H1 (cell line): ENCODE data around the gene NBEA. TPM values are rescaled to one million over a fixed set of nuclear protein-coding genes. Genes with fewer than 3 reads are reported as not detected.

Source experiments
- CTCF ChIA-PET: fragments of 300-600 bp; sonication (Branson Sonifier 250); formaldehyde crosslinking; loops from one replicate; lab custom pipeline; 2021; ENCODE audit not compliant: partially characterized antibody; lab: Charles Lee
- POLR2A ChIA-PET: fragments of 300-600 bp; sonication (Branson Sonifier 250); formaldehyde crosslinking; loops from one replicate; lab custom pipeline; 2021; ENCODE audit warnings: inconsistent platforms; ENCODE audit not compliant: partially characterized antibody; lab: Charles Lee
- DNase-seq, 2 experiments: peaks; one replicate each; pipeline versions ENCODE4 v3.0.0 to v3.0.0-alpha.2; 2010 to 2022; ENCODE audit warnings: low spot score in 2 of 2, low read depth in 1 of 2, mixed read lengths in 1 of 2
- FAIRE-seq: peaks from 2 replicates; lab custom pipeline; 2011; peaks lifted over from hg19 to GRCh38; lab: Jason Lieb, UNC
- H2AFZ ChIP-seq: 2 replicates; pipeline ENCODE4 v1.8.1; 2012; ENCODE audit warnings: low read length, inconsistent platforms
- H2AK5ac ChIP-seq: 2 replicates; pipeline ENCODE4 v1.6.1; 2013; ENCODE audit warnings: low read depth, low read length
- H2BK120ac ChIP-seq: replicated peaks from 2 replicates; pipeline ENCODE3; 2013; ENCODE audit warnings: low read depth, low read length, inconsistent platforms
- H2BK12ac ChIP-seq: 2 replicates; pipeline ENCODE4 v1.6.1; 2013; ENCODE audit warnings: low read depth, low read length
- H2BK15ac ChIP-seq: 2 replicates; pipeline ENCODE4 v1.6.1; 2013; ENCODE audit warnings: low read length
- H2BK20ac ChIP-seq: 2 replicates; pipeline ENCODE4 v1.6.1; 2013; ENCODE audit warnings: low read length
- H2BK5ac ChIP-seq: 2 replicates; pipeline ENCODE4 v1.6.1; 2013; ENCODE audit warnings: low read depth, low read length
- H3K14ac ChIP-seq: 2 replicates; pipeline ENCODE4 v1.6.1; 2013; ENCODE audit warnings: inconsistent platforms; ENCODE audit not compliant: insufficient read length
- H3K18ac ChIP-seq: 2 replicates; pipeline ENCODE4 v1.6.1; 2013; ENCODE audit warnings: low read length; ENCODE audit errors: extremely low read depth
- H3K23ac ChIP-seq: 2 replicates; pipeline ENCODE4 v1.6.1; 2013; ENCODE audit warnings: inconsistent platforms; ENCODE audit not compliant: insufficient read length
- H3K23me2 ChIP-seq: 2 replicates; pipeline ENCODE4 v1.6.1; 2013; ENCODE audit warnings: low read depth, low read length
- H3K27ac ChIP-seq: 2 replicates; pipeline ENCODE4 v1.6.1; 2011; ENCODE audit warnings: low read depth, low read length, inconsistent platforms
- H3K27me3 ChIP-seq, 4 experiments: replicated peaks in 1 of 4; 1 replicate in 1 of 4; 2 replicates in 3 of 4; pipeline versions ENCODE4 v1.6.1 to v1.8.1; 2011 to 2013; ENCODE audit warnings: low read length in 3 of 4, mild to moderate bottlenecking in 3 of 4, inconsistent platforms in 2 of 4, mixed read lengths in 2 of 4, moderate library complexity in 1 of 4; ENCODE audit not compliant: control insufficient read depth in 3 of 4, insufficient read depth in 3 of 4; ENCODE audit errors: extremely low read depth in 1 of 4
- H3K36me3 ChIP-seq, 4 experiments: 2 replicates each; pipeline versions ENCODE4 v1.6.1 to v1.8.1; 2011 to 2013; ENCODE audit warnings: mild to moderate bottlenecking in 4 of 4, low read length in 3 of 4, moderate library complexity in 2 of 4, control low read depth in 1 of 4, inconsistent platforms in 1 of 4; ENCODE audit not compliant: insufficient read depth in 4 of 4, control insufficient read depth in 2 of 4
- H3K4ac ChIP-seq: replicated peaks from 2 replicates; pipeline ENCODE3; 2013; ENCODE audit warnings: low read length, low read depth, mixed read lengths, inconsistent platforms; ENCODE audit not compliant: insufficient read length
- H3K4me1 ChIP-seq, 4 experiments: replicated peaks in 1 of 4; 1 replicate in 1 of 4; 2 replicates in 3 of 4; pipeline versions ENCODE4 v1.6.1 to v1.8.1; 2011 to 2013; ENCODE audit warnings: low read length in 3 of 4, inconsistent platforms in 2 of 4, mixed read lengths in 1 of 4; ENCODE audit not compliant: insufficient read depth in 4 of 4, control insufficient read depth in 3 of 4
- H3K4me2 ChIP-seq, 2 experiments: 2 replicates each; pipeline versions ENCODE4 v1.6.1 to v1.8.1; 2011 to 2013; ENCODE audit warnings: low read depth in 2 of 2, low read length in 2 of 2, control low read depth in 1 of 2, inconsistent platforms in 1 of 2, mild to moderate bottlenecking in 1 of 2; ENCODE audit not compliant: insufficient read depth in 1 of 2
- H3K4me3 ChIP-seq, 4 experiments: fragments of 200-600, 300-600 bp in 1 of 4; sonication (generic), shearing (Covaris generic), sonication (Bioruptor Twin) in 1 of 4; 2 replicates each; pipeline versions ENCODE4 v1.5.1 to v1.8.1; 2011 to 2016; ENCODE audit warnings: low read length in 4 of 4, low read depth in 3 of 4, control low read depth in 2 of 4, inconsistent platforms in 2 of 4, mild to moderate bottlenecking in 2 of 4, mixed read lengths in 1 of 4, moderate library complexity in 1 of 4; ENCODE audit not compliant: insufficient read depth in 2 of 4; ENCODE audit errors: extremely low read depth in 1 of 4
- H3K56ac ChIP-seq: replicated peaks from 2 replicates; pipeline ENCODE3; 2013; ENCODE audit warnings: low read depth, mild to moderate bottlenecking, mixed read lengths, low read length, inconsistent platforms; ENCODE audit not compliant: insufficient read length
- H3K79me1 ChIP-seq: 2 replicates; pipeline ENCODE4 v1.6.1; 2013; ENCODE audit warnings: low read depth, low read length, control low read depth
- H3K79me2 ChIP-seq, 2 experiments: 2 replicates each; pipeline versions ENCODE4 v1.6.1 to v1.8.1; 2012 to 2013; ENCODE audit warnings: low read length in 2 of 2, mild to moderate bottlenecking in 2 of 2, inconsistent platforms in 1 of 2; ENCODE audit not compliant: insufficient read depth in 2 of 2, control insufficient read depth in 1 of 2
- H3K9ac ChIP-seq, 4 experiments: replicated peaks in 1 of 4; 1 replicate in 1 of 4; 2 replicates in 3 of 4; pipeline versions ENCODE4 v1.6.1 to v1.8.1; 2011 to 2013; ENCODE audit warnings: low read depth in 3 of 4, low read length in 3 of 4, control low read depth in 2 of 4, mild to moderate bottlenecking in 2 of 4, moderate library complexity in 2 of 4, inconsistent platforms in 1 of 4; ENCODE audit errors: extremely low read depth in 1 of 4
- H3K9me3 ChIP-seq, 2 experiments: 2 replicates each; pipeline versions ENCODE4 v1.6.1 to v1.8.1; 2012 to 2013; ENCODE audit warnings: mild to moderate bottlenecking in 2 of 2, moderate library complexity in 2 of 2, control low read depth in 1 of 2, inconsistent platforms in 1 of 2, low read depth in 1 of 2, low read length in 1 of 2, mixed read lengths in 1 of 2; ENCODE audit not compliant: insufficient read depth in 2 of 2
- H4K20me1 ChIP-seq, 2 experiments: replicated peaks in 1 of 2; 2 replicates each; pipeline versions ENCODE3 to v1.8.1; 2011 to 2013; ENCODE audit warnings: inconsistent platforms in 2 of 2, low read length in 2 of 2, mild to moderate bottlenecking in 1 of 2; ENCODE audit not compliant: insufficient read depth in 2 of 2, control insufficient read depth in 1 of 2
- H4K5ac ChIP-seq: 2 replicates; pipeline ENCODE4 v1.6.1; 2013; ENCODE audit warnings: low read length, low read depth, mixed read lengths, inconsistent platforms; ENCODE audit not compliant: insufficient read length
- H4K8ac ChIP-seq: 2 replicates; pipeline ENCODE4 v1.8.0; 2013; ENCODE audit warnings: mild to moderate bottlenecking, moderate library complexity, low read length, inconsistent platforms; ENCODE audit not compliant: insufficient read depth; ENCODE audit errors: extremely low read depth
- H4K91ac ChIP-seq: replicated peaks from 2 replicates; pipeline ENCODE3; 2013; ENCODE audit warnings: low read length, mixed read lengths, inconsistent platforms; ENCODE audit not compliant: insufficient read length
- CHD2 ChIP-seq: IDR thresholded peaks from 2 replicates; pipeline ENCODE4 v1.6.1; 2012; ENCODE audit warnings: low read length, improper control_type of control experiment
- EP300 ChIP-seq, 2 experiments: IDR thresholded peaks; 1 replicate in 1 of 2; 2 replicates in 1 of 2; pipeline ENCODE4 v1.6.1; 2011 to 2012; ENCODE audit warnings: low read depth in 2 of 2, low read length in 2 of 2, mild to moderate bottlenecking in 2 of 2, borderline replicate concordance in 1 of 2, inconsistent platforms in 1 of 2, moderate library complexity in 1 of 2
- EZH2 ChIP-seq: fragments of 200-600 bp; sonication (generic); IDR thresholded peaks from 2 replicates; pipeline ENCODE4 v1.7.1; 2012; ENCODE audit warnings: low read depth, mild to moderate bottlenecking, moderate library complexity, low read length, inconsistent platforms; ENCODE audit not compliant: severe bottlenecking
- KDM5A ChIP-seq: fragments of 200-600 bp; IDR thresholded peaks from 2 replicates; pipeline ENCODE4 v1.7.1; 2012; ENCODE audit warnings: mild to moderate bottlenecking, low read length, inconsistent platforms, mixed read lengths
- RFX5 ChIP-seq: IDR thresholded peaks from 2 replicates; pipeline ENCODE4 v1.6.1; 2011; ENCODE audit warnings: low read depth, low read length, improper control_type of control experiment, borderline replicate concordance
- SRF ChIP-seq: IDR thresholded peaks from 2 replicates; pipeline ENCODE4 v1.6.1; 2011; ENCODE audit warnings: mild to moderate bottlenecking, low read depth, low read length, moderate library complexity
- ZNF274 ChIP-seq: IDR thresholded peaks from 2 replicates; pipeline ENCODE4 v1.7.0; 2012; ENCODE audit warnings: low read length, borderline replicate concordance; ENCODE audit errors: extremely low read depth
- WGBS, 2 experiments: shearing (Covaris generic) in 1 of 2; methylation state at CpG; one replicate each; pipeline versions ENCODE4 v1.1.6 to v1.1.7; 2013 to 2015; ENCODE audit warnings: low lambda C conversion rate in 2 of 2, mixed read lengths in 2 of 2, inconsistent platforms in 1 of 2, low coverage in 1 of 2, missing lambda C conversion rate in 1 of 2; ENCODE audit not compliant: insufficient replicate concordance in 2 of 2, insufficient coverage in 1 of 2, insufficient read length in 1 of 2; ENCODE audit errors: extremely low coverage in 1 of 2, missing lambda C conversion rate in 1 of 2; 5-methylcytosine and 5-hydroxymethylcytosine counted together
- polyA plus RNA-seq, 7 experiments: library from polyadenylated mRNA; depleted of rRNA in 3 of 7; stranded (reverse) in 5 of 7; unstranded in 2 of 7; fragments of >200 nt in 5 of 7; fragments of 200-250 nt in 2 of 7; gene quantifications; 1 replicate in 5 of 7; 2 replicates in 1 of 7; 4 replicates in 1 of 7; pipeline versions ENCODE4 v1.2.1 to v1.2.3, GENCODE V29; 2011 to 2013; ENCODE audit warnings: missing spikeins in 2 of 7, mixed read lengths in 2 of 7
- total RNA-seq: library from RNA; stranded (reverse); fragmentation: NEBNext Ultra II Directional; extraction: Animal tissue kit (Norgen Biotek cat#: 25700); gene quantifications from 2 replicates; pipeline ENCODE4 v1.2.1, GENCODE V29; 2021

The NBEA gene
- total and polyA plus RNA-seq, 2 of the 8 experiments (the other 6 are each of a cell fraction or from before 2014, with no cell fraction given): 14.2 to 21.5 TPM

GRCh38 chr13:35198613-35199200, 256.6 kb downstream of the NBEA start:
- Histone ChIP-seq H3K14ac (no peak overlapping the region), H2BK15ac (no peak overlapping the region), H3K18ac (no peak overlapping the region), H3K79me2 (no peaks in the 10 kb centered on the region), H2AK5ac (no peak overlapping the region), H2BK20ac (no peak overlapping the region), H3K4me1 (no peaks in the 10 kb centered on the region), H3K36me3 (peaks cover 3 to 9% (median 5%) of the 10 kb centered on the region in 4 experiments; a peak in 5 of 8 replicates), H3K56ac (no peak overlapping the region), H3K4me2 (no peak overlapping the region), H4K91ac (no peak overlapping the region), H3K4ac (no peak overlapping the region), H3K27me3 (no peaks in the 10 kb centered on the region), H2BK5ac (no peak overlapping the region), H4K5ac (no peak overlapping the region), H4K8ac (no peak overlapping the region; the same call in 1 of the 2 replicates), H3K23me2 (no peaks in the 10 kb centered on the region), H3K27ac (no peak overlapping the region), H3K9me3 (no peaks in the 10 kb centered on the region), H2BK120ac (no peak overlapping the region), H3K9ac (no peak overlapping the region), H4K20me1 (no peaks in the 10 kb centered on the region), H3K79me1 (no peaks in the 10 kb centered on the region), H2AFZ (no peak overlapping the region), H3K4me3 (no peak overlapping the region), H2BK12ac (no peak overlapping the region), H3K23ac (no peak overlapping the region)
- DNase-seq (no peak), FAIRE-seq (no peak)
- WGBS, 2 experiments: 93% methylated on average over 8 of the region's 8 CpGs; no CpG with 5 or more reads in 1 of the 2 experiments
- TF ChIP-seq CHD2: no peak
- TF ChIP-seq RFX5: no peak
- TF ChIP-seq KDM5A: no peak
- no peak for TF ChIP-seq SRF
- TF ChIP-seq EZH2: no peak
- no peak for TF ChIP-seq EP300 (IDR thresholded peaks at IDR 0.05; ENCODE audit: borderline replicate concordance in 1 of 2, low read depth in 2 of 2, low read length in 2 of 2)
- no peak for TF ChIP-seq ZNF274
- CTCF ChIA-PET: interaction anchor here (0.7 kb wide), 1 partner anchor 780 kb away, joined by 3 read pairs; no protein-coding TSS in a partner anchor
- POLR2A ChIA-PET: no interaction called here
